GM21526 (cell line): ENCODE data around the gene MOK.

Experiments used
- ATAC-seq: cut with Tn5 transposase; IDR thresholded peaks from one replicate; pipeline ENCODE4 v1.9.1; 2021; ENCODE audit warnings: moderate library complexity; ENCODE audit not compliant: unreplicated experiment, low FRiP score

The MOK gene

DNA sequence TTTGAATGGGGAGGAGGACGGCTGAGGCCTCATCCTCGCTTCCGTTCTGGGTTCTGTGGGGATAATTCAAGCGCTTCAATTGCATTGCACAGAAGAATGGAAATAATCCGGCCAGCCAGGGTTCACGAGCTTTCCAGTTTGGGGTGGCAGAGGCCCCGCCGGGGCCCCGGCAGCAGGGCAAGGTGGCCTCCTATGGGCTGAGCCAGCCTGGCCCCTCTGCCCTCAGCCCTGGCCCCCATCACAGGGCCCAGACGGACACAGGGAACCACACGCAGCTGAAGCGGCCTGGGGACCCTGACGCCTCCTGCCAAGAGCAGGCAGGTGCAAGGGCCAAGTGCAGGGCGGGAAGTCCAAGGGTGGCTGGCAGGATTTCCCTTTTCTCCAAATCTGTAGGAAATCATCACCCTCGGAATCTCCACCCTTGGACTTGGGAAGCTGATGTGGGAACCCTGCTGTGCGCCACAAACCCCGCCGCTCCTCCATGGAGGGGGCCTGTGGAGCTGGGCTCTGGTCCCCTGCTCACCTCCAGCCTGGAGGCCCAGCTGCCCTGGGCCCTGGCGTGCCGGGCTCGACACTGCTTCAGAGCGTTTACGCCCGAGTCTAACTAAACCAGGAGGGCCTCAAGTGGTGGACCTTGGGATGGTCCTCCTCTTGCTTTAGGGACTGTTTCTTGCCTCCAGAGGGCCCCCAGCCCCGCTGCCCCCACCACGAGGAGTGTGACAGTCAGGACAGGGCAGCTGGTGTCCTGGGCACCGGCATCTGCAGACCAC lies 78.4 kb downstream of the MOK start:
- ATAC-seq = no peak

DNA sequence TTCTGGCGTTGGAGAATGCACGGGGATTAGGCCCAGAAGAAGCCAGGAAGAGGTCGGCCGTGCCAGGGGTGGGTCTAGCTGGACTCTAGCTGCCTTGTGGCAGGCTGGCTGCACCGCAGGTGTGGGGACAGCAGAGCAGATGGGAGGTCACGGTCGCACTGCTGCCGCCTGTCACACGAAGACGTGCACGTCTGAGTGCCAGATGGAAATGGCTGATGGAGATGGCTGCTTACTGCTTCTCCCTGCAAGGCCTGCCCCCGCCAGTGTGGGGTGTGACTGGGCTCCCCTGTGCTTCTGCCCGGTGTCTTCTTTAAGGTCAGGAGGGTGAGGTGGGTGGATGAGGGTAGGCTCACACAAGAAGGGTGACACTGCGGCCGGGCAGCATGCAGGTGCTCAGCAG lies 79.0 kb downstream of the MOK start:
- no peak for ATAC-seq

DNA sequence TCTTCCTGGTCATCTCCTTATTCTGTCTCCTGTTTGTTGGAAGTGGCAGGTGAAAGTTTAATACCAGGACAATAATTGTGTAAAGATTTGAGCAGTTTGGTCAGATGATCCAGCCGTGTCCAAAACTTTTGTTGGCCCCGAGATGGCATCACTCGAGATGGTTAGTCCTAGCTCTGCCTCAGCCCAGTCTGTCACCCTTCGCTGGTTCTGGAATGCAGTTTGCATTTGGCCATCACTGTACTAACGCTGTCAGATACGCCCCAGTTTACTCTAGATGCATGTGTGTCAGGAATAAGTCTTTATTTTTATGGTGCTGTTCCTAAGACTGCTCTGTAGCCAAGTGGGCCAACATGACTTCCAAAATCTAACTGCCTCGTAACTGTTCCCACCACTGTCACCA lies 79.6 kb downstream of the MOK start:
- no peak for ATAC-seq

DNA sequence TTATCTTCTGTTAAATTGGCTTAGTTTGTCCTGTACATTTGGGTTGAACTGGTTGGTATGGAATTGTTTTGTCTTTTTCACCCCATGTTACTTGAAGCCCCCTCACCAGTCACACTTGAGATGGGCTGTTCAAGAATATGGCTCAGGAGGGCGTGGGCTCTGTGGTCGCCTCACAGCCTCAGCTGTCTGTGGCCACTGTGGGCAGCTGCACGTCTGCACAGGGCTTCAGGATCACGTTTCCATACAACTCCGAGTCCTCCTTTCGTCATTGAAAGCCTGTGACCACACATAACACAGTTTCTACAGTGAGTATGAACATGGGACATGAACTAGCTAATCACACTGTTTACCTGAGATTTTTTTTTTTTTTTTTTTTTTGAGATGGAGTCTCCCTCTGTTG lies 81.3 kb downstream of the MOK start:
- ATAC-seq = no peak

DNA sequence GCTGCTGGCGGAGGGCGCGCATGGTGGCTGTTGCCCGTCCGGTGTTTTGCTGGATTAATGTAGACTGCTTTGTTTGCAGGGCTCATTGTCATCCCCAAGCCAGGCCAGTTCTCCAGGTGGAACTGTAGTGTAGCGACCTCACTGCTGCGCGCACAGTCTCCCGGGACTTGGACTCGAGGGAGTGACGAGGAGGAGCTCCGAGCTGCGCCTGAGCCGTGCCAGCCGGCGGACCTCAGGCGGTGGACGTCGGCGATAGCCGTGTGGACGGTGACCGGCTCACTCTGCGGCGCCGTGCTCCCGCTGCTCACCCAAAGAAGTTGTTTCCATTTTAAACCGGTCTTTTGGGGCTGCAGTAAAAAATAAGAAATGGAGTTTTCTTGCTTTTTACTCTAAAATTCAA lies 82.2 kb downstream of the MOK start:
- ATAC-seq = no peak

DNA sequence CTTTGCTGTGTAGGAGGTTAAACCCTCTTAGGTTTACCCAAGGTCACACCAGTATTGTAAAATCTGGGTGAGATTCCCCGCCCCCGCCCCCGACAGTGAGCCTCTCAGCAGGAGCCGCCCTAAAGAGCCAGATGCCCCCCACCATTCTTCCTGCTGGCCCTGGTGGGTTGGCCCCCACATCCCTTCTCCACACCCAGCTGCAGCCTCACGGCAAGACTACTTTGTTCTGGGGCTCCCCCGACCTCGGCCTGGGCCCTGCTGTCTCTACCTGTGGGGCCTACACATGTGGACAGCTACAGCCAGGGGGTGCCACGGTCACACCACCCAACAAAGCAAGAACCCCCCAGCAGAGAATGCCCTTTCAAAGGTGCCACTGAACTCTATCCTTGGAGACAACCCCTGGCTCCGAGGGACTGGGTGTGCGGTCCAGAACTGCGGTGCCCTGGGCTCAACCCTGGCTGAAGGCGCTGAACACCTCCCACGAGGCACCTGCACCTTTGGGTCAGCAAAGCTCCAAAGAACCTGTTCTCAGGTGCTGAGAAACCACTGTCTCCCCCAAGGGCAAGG lies 82.9 kb downstream of the MOK start:
- no peak for ATAC-seq

DNA sequence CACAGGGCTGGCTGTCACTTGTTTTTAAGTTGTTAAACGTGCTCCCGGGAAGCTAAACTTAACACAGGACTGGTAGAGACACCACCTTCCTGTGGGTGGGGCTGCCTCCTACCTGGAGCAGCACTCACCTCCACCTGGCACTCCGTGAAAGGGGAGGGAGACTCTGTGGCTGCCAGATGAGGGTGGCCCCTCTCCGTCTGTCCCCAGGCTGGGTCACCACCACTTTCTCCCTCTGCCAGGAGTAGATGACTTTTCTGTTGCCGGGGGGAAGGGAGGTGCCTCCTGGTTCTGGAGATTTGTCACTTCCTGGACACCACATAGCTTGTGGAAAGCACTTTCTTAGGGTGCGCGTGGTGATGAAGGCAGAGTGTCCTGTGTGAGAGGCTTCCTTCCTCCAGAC lies 83.9 kb downstream of the MOK start:
- ATAC-seq = no peak

DNA sequence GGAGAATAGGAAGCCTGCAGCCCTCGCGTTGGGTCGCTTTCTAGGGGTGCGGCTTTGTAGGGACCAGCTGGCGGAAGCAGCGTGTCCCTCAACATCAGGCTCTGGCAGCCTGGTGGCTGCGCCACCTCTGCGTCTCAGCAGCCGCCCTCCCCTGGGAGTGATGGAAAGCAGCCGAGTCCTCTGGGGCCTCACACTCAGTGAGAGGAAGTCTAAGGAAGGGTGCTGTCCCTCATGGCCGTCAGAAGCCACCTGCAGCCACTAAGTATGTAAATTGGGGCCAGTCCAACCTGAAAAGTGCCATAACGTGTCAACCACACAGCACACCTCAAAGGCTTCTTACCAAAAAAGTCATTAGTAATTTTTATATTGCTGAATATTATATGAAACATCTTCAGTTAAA lies 84.9 kb downstream of the MOK start:
- ATAC-seq = peak; percentile 73

DNA sequence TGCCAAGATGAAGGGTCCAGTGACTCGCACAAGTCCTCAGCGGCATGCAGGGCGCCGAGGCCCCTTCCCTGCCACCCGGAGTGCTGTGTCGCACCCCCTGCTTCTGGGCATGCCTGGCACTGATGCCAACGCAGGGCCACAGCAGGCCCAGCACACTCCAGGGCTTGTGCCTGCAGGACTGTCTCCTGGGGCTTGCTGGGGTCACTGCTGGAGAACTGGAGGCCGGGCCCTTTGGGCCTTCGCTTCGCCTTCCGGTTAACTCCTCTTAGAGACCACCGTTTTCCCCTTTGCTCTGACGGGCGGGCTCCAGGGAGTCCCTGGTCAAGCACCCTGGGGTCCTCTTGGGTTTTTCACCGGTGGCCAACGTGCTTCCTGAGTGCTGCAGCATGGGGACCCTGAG lies 85.6 kb downstream of the MOK start:
- no peak for ATAC-seq

DNA sequence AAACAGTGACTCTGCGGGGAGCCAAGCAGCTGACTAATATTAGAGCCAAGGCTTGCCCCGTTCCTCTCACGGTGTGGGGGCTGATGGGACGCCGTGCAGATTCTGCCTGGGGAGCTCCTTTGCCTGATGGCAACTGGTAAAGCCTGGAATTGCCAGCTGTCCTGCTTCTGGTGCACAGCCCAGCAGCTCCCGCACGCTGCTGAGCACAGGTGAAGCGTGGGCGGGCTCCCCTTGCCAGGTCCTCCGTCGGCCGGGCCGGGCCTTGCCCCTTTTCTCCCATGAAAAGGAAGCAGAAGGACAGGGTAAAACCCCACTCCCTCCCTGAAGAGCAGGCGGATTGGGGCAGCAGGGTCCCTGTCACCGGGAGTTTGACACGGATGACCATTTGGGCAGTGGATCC lies 86.3 kb downstream of the MOK start:
- ATAC-seq = no peak

DNA sequence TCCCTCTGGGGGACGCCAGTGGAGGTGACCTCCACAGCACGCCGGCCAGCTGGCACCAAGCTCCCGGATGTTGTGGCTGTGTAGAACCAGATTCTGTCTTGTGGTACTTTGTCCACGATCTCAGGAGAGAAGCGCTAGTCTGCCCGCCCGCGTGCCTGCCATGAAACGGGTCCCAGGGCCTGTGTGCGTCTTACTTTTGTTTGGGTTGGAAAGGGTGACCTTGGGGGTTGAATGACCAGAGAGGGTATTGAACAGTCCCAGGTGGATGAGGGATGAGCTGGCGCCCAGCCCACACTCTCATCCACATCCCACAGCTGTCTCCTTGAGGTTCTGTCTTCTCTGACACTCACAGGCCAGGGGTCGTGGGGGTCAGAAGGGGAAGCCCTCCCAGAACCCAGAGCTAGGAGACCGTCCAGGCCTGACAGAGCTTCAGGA lies 87.0 kb downstream of the MOK start:
- ATAC-seq = no peak

DNA sequence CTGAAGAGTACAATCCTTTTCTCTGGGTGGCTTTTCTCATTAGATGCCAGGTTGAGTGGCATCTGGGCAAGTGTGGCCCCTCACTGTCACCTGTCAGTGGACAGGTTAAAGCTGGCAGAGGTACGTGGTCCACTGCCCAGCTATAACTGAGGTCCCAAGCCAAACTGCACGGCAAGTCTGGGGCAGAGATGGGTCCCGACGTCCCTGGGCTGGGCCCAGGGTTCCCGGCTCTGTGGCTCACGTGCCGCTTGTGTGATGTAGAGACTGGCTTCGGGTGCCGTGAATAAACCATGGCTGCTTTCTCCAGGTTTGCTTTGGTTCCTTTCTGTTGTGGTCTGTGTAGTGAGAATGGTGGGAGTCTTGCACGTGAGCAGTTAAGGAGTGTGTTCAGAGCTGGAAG lies 87.6 kb downstream of the MOK start:
- ATAC-seq = no peak

DNA sequence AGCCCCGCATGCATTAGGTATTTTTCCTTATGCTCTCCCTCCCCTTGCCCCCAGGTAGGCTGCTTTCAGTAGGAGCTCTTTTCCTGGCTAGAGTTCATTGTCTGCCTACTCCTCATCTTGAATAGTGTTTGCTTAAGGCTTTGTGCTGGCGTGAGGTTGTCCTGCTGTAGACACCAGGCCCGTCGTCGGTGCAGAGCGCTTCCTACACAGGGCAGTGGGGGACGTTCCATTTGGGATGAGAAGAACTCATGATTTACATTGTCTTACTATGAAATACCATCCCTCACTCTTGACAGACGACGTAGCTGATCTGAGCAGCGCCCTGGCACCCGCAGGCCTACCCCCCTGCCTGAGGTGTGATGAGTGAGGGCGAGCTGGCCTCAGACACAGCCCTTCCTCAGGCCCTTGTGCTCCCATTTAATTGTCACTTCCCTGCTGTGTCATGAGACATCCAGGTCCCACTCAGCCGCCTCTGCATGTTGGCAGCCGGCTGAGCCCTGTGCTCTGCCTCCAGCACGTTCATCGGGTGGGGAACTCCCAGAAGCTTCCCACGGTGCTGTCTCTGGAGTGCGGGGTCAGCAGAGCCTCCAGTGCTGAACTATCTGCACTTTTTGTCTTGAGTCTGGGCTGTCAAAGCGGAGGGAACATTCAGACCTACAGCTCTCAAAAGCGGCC lies 89.3 kb downstream of the MOK start:
- ATAC-seq = no peak

DNA sequence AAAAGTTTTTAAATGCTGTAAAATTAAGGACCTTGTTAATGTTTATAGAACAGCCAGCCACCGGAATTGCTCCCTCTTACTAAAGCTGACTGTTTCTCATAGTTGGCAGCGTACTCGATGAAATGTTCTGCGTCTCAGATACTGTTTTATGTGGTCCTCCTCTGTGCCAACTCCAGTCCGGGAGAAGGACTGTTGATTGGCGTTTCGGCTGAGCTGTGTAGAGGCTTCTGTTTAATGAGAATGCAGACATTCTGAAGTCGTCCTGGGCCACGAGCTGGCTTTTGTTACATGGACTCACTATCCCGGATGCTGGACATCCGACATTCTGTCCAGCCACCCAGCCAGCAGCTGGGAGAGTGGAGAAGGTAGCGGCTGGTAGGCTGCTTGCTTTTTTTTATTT lies 89.9 kb downstream of the MOK start:
- no peak for ATAC-seq

DNA sequence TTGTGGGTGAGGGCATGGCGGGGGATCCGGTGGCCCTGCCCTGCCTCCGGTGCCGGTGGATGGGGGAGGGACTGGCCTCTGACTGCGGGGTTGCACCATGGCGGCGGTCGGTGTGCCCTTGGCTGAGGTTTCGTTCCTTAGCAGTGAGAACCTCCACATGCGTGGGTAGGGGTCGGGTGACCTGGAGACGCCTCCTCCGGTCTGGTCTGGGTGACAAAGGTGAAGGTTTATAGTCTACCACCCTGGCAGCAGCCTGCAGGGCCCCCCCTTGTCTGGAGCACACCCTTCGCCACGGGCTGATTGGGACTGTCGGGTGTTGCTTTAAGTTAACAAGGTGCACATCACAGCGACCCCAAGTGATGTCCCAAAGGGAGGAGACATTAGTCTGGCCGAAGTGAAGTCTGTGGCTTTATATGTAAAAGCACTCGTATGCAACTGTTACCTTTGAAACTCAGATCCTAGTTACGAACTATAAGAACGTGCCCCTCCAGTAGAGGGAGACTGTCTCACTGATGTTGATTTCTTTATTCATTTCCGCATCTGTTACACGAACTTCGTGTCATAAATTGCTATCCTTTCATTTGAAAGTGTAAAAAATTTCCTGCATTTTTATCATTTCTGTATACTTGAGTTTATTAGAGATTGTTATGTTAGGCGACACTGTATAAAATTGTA lies 90.8 kb downstream of the MOK start:
- no peak for ATAC-seq

DNA sequence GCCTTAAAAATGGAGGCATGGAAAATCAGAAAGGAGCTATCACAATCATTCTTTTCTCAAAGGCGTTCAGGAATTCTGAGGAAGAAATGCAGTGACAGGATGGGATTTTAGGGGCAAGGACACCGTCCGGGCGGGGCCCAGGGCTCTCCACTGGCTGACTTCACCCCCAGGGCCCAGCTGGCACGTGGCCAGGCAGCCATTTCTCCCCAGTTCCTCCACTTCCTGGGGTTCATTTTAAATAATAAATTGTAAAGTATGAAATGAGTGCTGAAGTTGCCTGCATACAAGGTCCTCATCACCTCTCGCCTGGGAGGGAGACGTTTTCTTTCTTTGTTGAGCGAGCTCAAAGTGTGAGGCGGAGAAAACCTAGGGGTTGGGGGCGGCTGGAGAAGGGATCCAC lies 91.5 kb downstream of the MOK start:
- no peak for ATAC-seq

DNA sequence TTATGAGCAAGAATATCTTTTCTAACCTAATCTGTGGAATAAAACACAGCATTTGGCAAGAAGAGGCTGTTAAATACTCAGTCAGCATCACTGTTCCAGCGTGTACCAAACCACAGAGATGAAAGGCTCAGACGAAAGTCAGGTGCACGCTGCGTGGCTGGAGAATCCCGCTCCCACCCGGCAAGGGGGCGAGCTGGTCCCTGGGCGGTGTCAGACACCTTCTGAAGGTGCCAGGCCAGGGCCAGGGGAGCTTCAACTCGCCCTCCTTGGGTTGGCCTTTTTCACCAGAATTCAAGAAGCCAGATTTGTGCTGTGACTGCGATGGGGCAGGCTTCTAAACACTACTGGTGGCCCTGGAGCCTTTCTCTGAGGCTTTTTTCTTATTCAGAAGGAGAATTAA lies 92.1 kb downstream of the MOK start:
- ATAC-seq = no peak

DNA sequence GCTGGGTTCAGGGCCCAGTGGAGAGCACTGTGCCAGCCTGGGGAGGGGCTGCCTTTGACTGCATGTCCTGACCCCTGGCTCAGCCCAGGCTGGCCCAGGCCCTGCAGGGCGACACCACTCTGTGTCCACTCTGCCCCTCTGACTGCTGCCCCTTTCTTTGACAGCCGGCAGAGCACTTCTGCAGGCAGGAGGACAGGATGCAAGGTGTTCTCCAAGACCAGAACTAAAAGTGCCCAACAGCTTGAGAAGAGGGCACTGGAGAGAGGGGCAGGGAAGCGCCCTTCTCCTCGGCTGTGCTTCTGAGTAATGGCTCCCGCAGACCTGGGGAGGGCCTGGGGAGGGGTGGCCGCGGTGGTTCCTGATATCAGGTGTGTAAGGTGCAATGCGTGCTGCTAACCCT lies 92.6 kb downstream of the MOK start:
- ATAC-seq = no peak

DNA sequence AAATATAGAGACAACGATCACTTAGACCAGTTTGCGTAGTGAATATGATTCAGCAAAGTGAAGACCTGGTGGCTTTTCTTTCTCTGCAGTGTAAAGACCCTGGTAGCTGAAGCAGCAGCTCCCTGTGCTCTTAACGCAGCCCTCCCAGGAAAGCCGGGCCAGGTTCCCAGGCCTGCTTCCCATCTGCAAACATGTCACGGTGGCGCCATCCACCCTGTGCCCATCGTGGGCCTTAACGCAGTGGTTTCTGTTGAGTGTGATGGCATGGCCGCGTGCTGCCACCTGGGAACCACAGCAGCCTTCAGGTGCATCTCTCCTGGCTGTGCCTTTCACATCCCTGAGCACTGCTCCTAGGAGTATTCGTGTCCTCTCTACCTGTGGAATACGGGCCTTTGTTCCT lies 93.7 kb downstream of the MOK start:
- no peak for ATAC-seq

DNA sequence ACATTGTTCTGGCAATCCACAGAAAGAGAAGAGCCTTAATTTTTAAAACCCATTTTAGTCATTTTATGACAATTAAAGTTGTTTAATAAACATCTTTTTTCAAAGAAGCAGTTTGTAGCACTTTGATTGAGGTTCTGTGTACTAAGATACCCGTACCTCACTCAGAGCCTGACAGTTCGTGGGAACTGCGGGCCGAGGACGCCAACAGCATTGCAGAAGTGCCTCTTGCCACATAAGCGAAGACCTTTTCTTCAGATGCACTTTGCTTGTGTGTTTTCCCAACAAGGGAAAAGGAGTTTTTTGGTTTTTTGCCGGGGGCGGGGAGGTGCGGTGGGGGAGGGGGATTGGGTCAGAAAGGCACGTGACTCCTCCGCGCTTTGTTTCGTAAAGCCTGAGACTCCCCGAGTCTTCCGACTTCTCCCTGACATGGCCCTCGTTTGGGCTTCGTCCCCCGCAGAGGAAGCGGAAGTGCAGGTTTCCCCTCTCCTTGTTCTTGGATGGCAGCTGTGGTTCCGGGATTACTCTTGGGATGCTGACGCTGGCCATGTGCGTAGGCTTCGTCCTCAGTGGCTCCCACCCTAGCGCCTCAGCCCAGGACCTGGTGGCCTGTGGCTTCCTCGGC lies 94.4 kb downstream of the MOK start:
- ATAC-seq = no peak
